NK-92 (cell line): ENCODE data around the gene KCTD1.

ENCODE experiments used
- DNase-seq: peaks from one replicate; lab custom pipeline; 2025; ENCODE audit not compliant: unreplicated experiment; lab: John Stamatoyannopoulos, UW

Gene KCTD1

DNA sequence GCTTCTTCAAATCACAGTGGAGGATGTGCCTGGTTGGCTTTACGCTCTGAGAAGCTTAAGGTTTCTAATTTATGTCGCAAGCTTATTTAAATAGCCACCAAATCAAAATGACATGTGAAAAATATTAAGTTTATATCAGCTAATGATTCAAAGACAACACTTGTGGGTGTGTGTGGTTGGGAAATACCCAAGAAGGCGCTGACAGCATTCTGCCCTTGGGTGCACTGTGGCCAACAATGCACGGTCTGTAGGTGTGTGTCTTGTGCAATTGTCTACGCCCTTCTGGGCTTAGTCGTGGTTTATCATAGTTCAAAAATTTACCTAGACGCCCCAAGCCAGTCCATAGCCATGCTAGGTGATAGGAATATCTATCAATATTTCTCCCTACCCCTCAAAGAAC is 60.9 kb downstream of the KCTD1 start:
- no peak for DNase-seq

DNA sequence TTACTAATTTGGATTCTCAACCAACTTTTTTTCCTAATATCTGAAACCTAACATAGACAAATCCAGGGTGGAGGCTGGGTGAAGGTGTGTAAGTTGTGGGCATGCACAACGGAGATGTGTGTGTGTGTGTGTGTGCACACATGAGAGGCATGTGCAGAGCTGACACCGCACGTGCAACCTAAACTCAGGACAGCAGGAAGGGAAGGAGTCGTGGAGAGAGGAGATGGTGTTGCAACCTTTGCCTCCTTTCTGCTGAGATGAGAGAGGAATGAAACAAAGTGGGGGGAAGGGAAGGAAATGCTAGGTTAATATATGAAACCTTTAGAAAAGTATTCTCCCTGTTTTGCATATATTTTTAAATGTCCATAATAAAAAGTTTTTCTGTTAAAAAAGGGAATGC is 64.7 kb downstream of the KCTD1 start:
- DNase-seq = no peak

DNA sequence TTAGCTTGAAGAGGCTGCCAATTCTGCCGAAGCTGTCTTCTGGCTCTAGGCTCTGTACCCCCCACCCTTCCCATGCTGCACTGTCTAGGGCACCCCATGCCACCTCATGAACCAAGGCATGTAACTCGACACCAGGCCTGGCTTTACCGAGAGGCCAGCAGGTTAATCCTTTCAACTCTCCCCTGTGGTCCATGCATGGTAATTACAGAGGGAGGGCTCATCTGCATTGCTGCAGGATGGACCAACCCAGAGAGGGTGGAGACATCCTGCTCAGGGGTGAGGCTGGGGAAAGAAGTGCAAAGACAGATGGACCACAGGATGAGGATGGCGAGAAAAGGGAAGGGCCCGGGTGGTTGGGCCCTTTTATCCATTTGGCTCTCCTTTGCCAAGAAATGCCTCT is 65.8 kb downstream of the KCTD1 start:
- no peak for DNase-seq

GRCh38 chr18:26480897-26481795 is 67.2 kb downstream of the KCTD1 start:
- DNase-seq = no peak

DNA sequence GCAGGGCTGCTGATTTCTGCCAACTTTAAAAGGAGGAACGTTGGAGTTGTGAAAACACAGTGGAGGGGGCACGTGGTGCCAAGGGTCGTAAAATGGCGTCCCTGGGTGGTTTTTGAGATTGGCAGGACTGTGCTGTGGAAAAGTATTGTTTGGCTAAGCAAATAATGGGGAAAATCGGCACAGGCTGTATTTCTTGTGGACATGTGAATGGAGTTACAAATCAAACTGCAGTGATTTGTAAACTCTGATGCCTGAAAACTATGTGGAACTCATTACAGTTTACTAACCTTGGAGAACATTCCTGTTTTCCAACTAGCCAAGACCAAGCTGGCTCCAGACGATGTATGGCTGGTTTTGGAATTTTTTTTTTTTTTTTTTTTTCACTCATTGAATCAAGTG is 68.7 kb downstream of the KCTD1 start:
- no peak for DNase-seq

GRCh38 chr18:26479065-26479680 is 69.2 kb downstream of the KCTD1 start:
- no peak for DNase-seq

- DNase-seq = no peak
Observed at GRCh38 chr18:26477828-26478466, 70.4 kb downstream of the KCTD1 start.

DNA sequence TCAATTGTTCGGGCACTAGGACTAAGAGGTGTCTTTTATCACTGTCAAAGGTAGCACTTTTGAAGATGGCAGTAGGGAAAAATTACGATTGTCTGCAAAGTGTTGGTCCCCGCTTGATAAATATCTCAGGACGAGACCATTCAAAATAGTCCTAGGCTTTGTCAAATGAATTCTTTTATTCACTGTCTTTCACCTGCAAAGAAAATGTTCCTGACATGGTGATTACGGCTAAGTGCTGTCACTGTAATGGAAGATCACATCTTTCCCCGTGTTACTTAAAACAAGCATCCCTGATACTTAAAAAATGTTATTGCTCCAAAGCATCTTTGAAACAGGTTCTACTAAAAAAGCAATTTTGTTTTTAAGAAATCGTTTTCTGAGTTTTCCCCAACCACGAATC is 71.7 kb downstream of the KCTD1 start:
- DNase-seq = no peak

DNA sequence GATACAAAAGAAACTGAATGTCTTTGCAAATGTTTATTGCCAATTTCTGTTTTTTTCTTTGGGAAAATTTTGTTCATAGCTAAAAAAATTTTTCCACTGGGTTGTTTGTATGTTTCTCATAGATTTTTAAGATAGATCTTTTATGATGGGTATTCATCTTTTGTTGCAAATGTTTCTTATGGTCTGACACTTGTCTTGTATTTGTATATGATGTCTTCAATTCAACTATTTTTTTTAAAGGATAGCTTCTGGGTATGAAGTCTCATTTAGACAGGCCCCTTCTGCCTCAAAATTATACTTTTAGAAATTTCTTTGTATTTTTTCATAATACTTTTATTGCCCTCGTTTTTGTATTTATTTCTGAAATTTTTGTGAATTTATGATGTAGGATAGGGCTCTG is 73.8 kb downstream of the KCTD1 start:
- DNase-seq = no peak

GRCh38 chr18:26473672-26474071 is 74.7 kb downstream of the KCTD1 start:
- no peak for DNase-seq

- no peak for DNase-seq
Observed at GRCh38 chr18:26471826-26472225, 76.5 kb downstream of the KCTD1 start.

DNA sequence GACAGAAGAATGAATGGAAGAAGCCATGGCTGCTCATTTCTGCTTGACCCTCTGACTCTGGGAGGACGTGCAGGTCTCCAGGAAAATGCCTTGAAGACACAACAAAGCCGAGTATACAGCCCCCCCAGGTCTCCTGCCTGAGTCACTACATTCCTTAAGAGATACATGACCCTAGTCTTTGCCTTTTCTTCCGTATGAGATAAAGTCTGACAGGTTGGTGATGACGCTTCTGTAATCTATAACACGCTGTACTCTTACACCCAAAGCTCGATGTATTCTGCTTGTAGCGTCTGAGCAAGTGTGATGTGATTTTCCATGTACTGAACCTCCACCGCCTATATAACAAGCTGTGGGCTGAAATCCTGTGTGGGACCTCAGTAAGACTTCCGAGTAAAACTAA is 77.3 kb downstream of the KCTD1 start:
- DNase-seq = no peak

- no peak for DNase-seq
Observed at GRCh38 chr18:26470011-26470637, 78.2 kb downstream of the KCTD1 start.

DNA sequence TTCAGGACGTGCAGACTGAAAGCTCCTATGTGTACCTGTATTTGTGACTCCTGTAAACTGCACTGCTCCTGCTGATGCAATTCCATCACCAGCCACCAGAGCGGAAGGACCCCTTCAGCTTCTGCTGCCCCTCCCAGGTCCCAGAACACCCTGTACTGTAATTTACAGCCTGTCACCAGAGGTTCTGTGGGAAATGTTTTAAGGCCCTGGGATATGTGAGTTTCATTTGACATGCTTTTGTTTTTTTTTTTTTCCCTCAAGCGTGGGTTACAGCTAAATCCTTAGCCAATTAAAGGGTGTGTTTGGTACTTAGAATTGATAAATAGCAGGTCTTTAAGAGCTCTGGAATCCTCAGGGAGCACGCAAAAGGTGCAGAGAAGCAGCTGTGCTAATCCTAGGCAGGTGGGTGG is 79.4 kb downstream of the KCTD1 start:
- DNase-seq = no peak

- DNase-seq = no peak
Observed at GRCh38 chr18:26466026-26466425, 82.3 kb downstream of the KCTD1 start.

DNA sequence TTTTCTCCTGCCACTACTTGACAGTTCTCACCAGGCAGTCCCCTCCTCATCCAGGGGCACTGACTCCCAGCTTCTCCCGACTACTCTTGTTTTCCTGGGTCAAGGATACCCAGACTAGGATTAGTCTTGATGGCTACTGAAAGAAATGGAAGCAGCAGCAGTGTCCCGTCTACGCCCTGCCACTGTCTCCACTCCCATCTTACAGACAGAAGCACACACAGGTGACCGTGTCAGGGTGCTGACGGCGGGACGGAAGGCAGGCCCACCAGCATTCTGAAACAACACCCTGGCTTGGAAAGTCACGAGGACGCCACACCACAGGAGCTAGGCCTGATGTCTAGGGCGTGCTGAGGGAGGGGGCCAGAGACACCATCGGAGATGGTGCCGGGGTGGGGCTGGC is 82.9 kb downstream of the KCTD1 start:
- no peak for DNase-seq

DNA sequence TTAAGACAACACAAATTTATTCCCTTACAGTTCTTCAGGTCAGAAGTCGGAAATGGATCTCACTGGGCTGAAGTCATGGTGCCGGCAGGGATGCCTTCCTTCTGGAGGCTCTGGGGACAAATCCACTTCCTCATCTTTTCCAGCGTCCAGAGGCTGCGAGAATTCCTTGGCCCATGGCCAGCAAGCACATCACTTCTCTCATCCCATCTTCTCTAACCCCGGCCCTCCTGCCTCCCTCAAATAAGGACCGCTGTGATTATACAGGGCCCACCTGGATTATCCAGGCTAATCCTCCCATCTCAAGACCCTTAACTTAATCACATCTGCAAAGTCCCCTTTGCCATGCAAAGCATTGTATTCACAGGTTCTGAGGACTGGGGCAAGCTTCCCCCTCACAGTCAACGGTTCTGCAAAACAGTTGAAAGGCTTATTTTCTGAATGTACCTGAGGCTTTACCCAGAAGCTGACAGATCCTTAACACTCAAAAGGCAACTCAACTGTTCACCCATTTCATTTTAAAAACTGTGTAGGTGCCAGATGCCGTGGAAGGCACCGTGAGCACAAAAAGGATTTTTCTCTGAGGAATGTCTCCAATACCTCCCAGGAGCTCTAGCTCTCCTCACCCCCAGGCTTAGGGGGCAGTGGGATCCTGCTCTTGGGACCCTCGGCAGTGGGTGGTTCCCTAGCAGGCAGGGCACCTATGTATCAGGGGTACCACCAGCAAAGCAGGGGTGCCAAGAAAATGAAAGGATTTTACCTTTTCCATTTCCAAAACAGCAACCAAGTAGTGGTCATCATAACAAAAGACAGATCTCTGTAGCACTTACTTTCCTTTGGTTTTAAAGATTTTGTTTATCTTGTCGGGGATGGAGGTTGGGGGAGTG is 84.0 kb downstream of the KCTD1 start:
- DNase-seq = no peak

- DNase-seq = no peak
Observed at GRCh38 chr18:26462355-26462754, 86.0 kb downstream of the KCTD1 start.

- DNase-seq = no peak
Observed at GRCh38 chr18:26461405-26461804, 86.9 kb downstream of the KCTD1 start.

- DNase-seq = no peak
Observed at GRCh38 chr18:26460449-26461091, 87.8 kb downstream of the KCTD1 start.
